Non-pigmented ciliary epithelial cell (primary cell): ENCODE measurements around the gene CST9.

ENCODE experiments used
- DNase-seq: peaks from one replicate; pipeline ENCODE4 v3.0.0-alpha.2; 2010; ENCODE audit warnings: low read depth

The CST9 gene, protein sequence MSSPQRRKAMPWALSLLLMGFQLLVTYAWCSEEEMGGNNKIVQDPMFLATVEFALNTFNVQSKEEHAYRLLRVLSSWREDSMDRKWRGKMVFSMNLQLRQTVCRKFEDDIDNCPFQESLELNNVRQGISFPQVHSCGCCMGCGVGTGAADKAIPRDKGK

DNA sequence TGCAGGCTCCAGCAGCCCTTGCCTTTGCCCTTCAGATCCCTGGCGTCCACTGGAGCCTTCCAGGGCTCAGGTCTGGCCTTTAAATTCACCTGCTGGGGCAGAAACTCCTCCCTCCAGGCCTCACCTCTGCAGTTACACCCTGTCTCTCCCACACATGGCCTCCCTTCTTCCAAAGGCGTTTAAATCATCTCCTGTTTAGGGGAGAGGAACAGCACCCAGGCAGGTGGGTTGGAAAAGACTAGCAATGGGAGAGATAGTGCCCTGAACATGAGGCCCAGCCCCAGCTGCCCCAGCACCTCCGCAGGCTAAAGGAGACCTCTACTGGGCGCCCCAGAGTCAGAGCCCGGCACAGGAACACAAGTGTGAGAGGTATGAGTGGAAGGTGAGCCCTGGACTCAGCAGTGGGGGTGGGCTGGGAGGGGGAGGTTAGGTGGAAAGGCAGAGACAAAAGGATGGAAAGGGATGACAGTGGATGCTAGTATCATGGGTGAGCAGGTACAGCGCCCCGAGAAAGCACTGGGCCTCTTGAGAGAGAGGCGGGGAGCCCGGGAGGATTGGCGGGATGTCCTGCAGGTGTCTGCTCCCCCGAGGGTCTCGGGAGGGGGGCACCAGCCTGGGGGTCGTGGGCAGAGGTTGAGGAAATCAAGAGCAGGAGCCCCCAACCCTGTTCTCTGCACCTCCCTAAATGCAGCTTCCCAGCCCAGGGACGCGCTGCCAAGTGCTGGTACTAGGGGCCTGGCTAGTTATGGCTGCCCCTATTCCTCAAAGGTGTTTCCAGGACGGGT is at the start of gene CST9:
CST9 (minus strand) TSS at position 51 of the 785 bp plus-strand sequence. CDS start 53 bp downstream, outside the sequence.
- DNase-seq: no peak

DNA sequence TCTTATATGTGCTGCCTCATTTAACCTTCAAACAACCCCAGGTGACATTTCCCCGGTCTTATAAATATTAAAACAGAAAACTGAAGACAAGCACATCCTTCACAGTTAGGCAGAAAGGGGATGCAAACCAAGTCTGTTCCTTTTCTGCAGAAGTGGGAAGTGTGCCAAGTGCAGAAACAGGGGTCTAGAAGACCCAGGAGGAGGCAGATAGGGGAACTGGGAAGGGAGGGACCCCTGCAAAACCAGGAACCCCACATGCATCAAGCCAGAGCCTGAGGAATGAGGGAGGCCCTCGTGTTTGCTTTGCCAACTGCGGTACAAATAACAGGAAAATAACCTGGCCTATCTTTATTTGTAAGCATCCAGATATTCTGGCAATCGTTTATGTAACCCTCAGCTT is 49.0 kb upstream of the CST9 start:
- no peak for DNase-seq

DNA sequence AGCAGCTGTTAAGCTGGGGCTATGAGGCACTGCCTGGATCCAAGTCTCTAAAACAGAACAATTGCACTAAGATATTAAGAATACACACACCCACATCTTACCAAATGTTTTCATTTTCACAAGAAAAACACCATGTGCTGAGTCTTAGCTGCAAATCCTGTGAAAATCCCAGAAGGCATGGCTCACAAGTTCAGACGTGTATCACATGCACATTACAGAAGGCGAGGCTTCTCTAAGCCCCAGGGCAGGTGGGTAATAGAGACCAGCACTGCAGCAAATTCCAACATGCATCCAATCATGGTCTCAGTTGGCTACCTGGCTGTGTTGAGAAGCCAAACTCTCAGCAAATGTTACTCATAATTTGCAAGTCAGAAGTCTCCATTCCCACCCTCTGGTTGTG is 48.3 kb upstream of the CST9 start:
- DNase-seq: no peak

DNA sequence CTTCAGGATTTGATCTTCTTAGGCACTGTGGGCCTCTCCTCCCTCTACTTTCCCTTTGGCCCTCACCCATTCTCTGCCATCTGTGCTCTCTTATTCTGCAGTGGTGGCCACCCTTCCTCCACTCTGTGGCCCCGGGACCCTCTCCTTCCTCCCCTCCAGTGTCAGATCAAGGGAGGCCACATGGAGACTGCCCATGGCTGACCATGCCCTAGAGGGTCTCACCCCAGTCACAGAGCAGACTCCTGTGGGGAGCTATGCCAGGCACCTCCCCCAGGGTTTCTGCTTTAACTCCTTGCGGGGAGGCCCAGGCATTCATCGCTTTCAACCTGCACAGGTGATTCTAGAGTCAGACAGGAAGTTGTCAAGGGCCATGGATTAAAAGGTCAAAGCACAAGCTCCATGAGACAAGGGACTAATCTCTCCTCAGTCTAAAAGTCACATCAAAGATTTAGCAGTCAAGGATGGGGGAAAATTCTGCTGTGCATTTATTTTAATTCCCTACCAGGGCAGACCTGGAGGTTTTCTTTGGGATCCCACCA is 47.8 kb upstream of the CST9 start:
- DNase-seq: no peak

DNA sequence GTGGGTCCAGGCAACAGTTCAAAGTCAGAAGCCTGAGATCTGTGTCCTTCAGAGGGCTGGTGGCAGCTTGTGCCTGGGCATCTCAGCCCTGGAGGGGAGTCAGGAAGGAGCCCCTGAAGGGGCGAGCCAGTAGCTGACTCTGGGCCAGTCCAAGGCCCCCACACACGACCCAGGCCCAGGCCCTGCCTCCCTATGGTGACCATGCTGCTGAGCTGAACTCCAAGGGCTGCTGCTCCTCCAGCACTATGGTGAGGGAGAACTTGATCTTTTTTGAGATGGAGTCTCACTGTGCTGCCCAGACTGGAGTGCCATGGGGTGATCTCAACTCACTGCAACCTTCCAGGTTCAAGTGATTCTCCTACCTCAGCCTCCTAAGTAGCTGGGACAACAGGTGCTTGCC is 47.2 kb upstream of the CST9 start:
- no peak for DNase-seq

DNA sequence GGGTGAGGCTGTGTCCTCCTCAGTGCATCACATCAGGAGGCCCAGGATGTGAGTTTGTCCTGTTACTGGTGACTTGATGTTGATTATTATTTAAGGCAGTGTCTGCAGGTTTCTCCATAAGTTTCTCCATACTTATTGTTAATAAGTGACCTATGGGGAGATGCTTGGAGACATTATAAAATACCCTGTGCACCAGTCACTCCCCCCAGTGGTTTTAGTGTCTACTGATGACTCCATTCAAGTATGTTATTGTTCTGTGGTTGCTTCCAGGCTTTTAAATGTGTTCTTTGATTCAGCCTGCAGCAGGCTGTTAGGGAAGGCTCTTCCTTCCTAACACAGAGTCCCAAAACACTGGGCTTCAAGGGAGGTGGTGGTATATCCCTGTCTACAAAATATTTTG is 46.7 kb upstream of the CST9 start:
- DNase-seq: no peak

DNA sequence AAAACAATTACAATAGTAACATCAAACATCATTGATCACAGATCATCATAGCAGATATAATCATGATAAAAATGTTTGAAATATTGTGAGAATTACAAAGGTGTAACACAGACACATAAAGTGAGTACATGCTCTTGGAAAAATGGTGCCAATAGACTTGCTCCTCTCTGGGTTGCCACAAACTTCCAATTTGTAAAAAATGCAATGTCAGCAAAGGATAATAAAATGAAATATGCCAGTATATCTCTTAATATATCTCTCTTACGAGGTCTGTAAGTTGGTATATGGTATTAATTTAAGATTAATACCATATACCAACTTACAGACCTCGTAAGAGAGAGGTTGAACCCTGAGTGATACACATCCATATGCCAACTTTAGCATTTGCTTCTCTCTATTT is 45.4 kb upstream of the CST9 start:
- no peak for DNase-seq

DNA sequence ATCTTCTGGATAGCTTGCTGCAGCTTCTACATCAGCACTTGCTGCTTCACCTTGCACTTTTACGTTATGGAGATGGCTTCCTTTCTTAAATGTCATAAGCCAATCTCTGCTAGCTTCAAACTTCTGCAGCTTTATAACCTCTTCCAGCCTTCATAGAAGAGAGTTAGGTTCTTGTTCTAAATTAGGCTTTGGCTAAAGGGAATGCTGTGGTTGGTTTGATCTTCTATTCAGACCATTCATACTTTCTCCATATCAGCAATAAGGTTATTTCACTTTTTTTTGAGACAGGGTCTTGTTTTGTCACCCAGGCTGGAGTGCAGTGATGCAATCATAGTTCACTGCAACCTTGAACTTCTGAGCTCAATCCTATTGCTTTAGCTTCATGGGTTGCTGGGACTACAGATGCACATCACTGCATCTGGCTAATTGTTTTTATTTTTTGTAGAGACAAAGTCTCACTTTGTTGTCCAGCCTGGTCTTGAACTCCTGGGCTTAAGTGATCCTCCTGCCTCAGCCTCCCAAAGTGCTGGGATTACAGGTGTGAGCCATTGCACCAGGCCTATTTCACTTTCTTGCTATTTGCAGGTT is 44.2 kb upstream of the CST9 start:
- no peak for DNase-seq

DNA sequence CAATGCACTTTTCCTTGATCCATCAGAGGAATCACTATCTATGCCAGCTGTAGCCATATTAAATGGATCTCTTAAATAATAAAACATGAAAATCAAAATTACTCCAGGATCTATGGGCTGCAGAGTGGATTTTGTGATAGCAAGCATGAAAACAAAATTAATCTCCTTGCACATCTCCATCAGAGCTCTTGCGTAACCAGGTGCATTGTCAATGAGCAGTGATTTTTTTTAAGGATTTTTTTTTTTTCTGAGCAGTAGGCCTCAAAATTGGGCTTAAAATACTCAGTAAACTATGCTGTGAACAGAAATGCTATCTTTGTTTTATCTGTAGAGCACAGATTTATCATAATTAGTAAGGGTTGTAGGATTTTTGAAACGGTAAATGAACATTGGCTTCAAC is 43.5 kb upstream of the CST9 start:
- DNase-seq: no peak

DNA sequence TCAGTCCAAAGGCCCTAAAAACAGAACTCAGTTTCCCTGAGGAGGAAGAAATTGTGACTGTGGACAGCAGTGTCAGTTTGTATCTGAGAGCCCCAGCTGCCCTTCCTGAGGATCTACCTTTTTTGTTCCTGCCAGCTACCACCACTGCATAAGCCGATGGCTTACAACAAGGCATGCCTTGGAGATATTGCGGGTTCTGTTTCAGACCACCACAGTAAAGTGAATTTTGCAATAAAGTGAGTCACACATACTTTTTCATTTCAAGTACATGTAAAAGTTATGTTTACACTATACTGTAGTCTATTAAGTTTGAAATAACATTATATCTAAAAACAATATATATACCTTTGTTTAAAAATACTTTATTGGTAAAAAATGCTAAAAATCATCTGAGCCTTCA is 41.6 kb upstream of the CST9 start:
- no peak for DNase-seq

DNA sequence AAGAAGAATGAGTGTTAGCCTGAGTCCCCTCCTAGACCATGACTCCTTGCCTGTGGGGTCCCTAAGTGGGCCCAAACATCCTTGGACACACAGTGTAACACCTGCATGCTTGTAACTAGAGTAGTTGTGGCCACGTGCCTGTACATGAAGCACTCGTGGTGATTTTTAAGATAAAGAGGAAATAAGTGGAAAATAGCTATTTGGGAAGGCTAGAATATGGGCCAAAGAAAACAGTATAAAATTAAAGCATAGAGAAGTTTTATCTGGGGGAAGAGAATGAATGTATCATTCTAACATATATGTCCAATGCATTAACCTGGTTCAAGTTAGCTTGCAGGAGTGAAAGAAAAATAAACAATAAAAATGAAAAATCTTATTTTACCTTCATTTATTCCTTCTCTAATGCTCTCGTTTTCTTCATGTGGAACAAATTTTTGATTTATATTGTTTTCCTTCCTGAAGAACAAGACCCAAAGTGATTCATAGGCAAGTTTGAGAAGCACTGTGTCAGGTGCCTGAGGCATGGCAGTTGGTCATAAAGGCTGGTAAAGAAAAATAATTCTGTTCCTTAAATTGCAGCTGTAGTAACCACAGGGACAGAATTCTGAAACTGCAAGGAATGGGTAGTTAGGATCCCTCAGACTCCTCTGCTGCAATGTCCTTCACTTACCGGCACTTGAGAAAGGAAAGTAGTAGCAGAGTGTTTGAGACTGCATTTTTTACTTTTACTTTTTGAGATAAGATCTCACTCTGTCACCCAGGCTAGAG is 40.6 kb upstream of the CST9 start:
- DNase-seq: no peak

DNA sequence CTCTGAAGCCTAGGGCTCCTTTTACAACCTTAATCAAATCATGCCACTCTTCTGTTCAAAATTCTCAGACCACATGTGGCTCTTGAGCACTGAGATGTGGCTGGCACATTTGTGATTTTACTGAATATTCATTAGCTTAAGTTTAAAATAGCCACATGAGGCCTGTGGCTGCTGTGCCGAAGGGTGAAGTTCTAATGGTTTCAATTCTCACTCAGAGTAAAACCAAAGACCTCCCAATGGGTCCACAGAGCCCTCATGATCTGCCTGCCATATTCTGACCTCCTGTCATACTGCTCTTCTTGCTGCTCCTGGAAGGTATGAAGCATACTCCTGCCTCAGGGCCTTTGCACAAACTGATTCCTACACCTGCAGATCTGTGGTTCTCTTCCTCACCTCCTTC is 39.9 kb upstream of the CST9 start:
- no peak for DNase-seq

DNA sequence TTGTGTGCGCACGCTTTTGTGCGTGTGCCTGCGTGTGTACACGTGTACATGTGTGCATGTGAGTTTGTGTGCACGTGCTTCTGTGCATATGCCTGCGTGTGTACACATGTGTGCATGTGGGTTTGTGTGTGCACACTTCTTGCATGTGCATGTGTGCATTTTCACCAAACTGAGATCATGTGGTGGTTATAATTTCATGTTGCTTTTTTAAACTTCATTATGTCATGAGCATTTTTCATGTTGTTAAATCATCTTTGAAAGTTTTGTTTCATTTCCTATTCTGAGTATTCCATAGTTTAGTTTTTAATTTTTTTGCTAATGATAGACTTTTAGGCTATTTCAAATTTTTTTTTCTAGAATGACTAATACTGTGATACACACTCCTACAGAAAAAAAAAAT is 38.4 kb upstream of the CST9 start:
- no peak for DNase-seq

DNA sequence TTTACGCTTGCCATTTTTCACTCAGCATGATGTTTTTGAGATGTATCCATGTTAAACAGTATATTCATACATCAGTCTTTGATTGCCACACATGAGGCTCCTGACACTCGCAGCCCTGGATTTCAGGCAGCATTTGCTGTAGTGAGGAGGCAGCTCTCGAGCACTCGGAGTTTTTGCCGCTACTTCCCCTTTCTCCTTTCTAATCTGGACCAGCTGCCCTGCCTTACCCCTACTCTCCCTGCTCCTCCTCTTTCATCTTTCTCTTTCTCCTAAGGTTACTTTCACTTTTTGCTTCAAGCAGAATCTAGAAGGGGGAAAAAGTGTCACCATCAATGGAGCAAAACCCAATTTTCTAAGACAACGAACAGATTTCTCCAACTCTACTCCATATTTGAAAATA is 37.9 kb upstream of the CST9 start:
- no peak for DNase-seq

DNA sequence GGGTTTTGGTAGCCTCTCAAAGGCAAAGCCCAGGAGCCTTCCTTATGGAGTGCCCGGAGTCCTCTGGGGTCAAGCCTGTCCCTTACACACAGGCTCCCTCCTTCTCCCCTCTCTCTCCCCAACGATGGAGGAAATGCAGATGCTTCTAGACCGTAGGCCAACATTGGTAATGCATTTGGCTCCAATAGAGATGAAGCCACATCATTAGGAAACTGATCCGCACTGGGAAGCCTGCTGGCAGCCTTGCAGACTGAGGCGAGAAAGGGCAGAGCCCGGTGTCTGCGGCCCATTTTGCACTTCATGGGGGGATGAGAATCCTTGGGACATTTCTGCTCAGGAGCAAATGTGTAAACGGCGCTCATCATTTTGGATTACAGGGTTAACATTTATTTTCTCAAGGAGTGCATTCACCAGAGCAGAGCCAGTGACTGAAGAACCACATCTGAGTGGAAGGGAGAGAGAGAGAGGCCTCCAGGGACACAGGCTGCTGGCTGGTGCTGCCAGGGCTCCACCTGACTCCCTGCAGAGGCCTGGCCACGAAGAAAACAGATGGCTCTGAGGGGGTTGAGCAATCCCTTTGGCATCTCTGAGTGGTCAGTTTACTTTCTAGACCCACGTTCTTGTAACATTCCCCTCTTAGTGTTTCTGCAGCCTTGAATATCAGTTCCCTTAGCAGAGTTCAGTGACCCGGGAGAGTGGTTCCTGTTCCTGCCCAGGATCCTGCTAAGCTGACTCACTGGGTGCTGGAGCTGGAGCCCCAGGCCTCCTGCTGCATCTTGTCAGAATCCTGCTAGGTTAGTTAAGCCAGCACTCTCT is 36.4 kb upstream of the CST9 start:
- peak; percentile 65 for DNase-seq

DNA sequence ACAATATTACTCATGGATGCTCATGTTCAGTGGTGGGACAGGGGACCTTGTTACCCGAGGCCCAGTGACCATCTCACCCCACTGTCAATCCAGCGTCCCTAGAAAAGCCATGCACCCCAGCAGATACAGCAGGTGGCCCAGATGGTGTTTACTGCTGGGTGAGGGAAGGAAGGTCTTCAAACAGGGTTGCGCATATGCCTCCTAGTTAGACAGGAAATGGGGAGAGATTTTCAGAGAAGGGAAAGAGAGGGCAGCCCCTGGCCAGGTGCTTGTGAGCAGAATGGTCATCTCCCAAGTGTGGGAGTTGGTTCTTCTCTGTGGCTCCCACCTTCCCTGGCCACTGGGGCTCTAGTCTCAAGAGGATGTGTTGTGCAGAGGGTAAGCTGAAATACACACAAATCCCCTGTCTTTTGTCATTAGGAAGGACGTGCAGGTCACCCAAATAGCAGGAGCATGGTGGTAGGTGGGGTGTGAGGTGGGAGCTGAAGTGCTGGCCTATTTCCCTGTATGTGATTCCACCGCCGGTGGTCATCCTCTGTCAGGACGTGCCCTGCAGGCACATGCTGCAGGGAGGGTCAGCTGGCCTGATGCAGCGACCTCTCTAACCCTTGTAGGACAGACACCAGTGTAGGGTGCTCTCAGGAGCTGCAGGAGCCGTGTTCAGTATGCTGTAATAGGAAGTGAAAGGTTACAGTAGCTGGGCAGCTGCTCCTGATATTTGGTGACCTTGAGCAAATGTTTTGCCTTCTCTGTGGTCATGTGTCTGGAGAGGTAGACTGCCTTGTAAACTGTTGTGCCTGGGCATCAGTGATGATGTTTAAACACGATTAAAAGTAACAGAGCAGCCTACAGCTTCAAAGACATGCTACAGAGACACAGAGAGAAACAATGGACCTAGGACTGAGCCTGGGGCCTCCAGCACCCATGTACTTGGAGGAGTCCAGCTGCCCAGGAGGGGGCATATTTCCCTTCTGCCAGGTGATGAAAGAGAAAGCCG is 35.3 kb upstream of the CST9 start:
- no peak for DNase-seq

DNA sequence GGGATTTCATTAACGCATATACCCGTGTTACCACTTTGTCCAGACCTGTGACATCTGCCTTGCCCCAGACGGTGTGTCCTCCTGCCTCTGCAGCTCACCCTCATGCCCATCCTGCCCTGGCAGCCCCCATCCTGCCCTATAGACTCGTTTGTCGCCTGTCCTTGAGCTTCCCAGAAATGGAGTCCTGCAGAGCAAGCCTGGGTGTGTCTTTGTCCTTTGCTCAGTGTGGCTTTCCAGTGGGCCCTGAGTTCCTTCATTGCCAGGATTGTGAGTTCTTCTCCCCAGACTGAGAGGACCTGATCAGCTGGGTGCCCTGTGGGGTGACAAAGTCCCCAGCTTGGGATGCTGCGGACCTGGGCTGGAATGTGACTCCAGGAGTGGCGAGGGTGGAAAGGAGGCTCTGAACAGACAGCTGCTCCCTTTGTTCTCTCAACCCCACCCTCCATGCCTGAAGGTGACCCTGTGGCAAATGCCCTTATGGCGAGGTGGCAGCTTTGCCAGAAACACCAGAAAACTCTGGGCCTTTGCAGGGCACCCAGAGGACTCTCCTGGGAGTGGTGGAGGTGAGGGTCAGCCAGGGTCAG is 34.4 kb upstream of the CST9 start:
- no peak for DNase-seq

DNA sequence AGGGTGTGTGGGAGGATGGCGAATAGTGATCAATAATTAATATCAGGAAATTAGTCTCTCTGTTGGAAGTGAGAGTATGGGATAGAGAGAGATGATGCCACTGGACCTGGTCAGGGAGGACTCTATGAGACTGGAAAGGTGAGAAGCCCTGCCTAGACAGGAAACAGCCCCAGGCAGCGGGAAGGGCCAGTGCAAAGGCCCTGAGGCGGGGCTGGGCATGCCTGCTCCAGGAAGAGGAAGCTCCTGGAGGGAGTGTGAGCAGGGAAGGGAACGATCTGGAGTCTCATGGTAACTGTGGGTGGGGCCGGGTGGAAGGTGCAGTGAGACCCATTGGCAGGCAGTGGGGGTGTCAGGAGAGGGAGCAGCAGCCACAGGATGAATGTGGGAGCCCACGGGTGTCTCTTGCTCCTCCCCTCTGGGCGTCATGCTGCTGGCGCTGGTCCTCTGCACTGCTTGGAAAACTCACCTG is 33.8 kb upstream of the CST9 start:
- no peak for DNase-seq

DNA sequence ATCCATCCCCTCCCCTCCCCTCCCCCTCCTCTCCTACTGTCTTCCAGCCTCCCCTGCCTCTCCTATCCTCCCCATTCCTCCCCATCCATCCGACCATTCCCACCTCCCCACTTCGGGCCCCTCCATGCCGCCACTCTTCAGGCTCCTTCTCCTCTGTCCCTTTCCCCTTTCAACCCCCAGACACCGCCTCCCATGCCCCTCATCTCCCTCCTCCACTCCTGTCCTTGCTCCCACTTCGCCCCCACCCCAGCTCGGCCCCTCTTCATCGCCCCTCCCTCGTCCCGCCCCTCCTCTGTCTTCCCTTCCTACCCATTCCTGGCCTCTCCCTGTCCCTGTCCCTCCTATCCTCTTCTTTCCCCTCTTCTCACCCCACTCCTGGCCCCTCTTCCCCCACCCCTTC is 32.6 kb upstream of the CST9 start:
- DNase-seq: no peak
